ENCODE results near the gene PLD1.

GRCh38 chr3:171827385-171827784 lies 17.1 kb upstream of the PLD1 start:
- TF ChIP-seq CTCF (IDR thresholded peaks at IDR 0.05) (no peak), POLR2A (IDR thresholded peaks at IDR 0.05) (no peak)
